K562 (cell line): Measurements from ENCODE around the gene PPARG. TPM values are rescaled to one million over a fixed set of nuclear protein-coding genes. Genes with fewer than 3 reads are reported as not detected.

Experiments used
- ATAC-seq: fragments of 200-7000 bp; cut with Tn5 transposase; 3 replicates; pipeline ENCODE4 v1.9.1; 2020; ENCODE audit warnings: moderate library complexity
- BruUV-seq: library from RNA; stranded (reverse); fragments of 400-500 nt; replicated peaks from 2 replicates; lab custom pipeline; 2021; lab: Mats Ljungman, UMichigan
- CTCF ChIA-PET: fragments of 300-600 bp; formaldehyde crosslinking; extraction: SDS; loops from one replicate; lab custom pipeline; 2021; ENCODE audit warnings: low intra/inter-chr PET ratio; lab: Yijun Ruan, JAX
- POLR2A ChIA-PET: fragments of 300-600, 350-650 bp; sonication (Branson Sonifier 250); formaldehyde crosslinking; extraction: SDS; loops from one replicate; lab custom pipeline; 2021; ENCODE audit warnings: antibody characterized with exemption, inconsistent platforms; lab: Yijun Ruan, JAX
- DNase-seq, 4 experiments: peaks; one replicate each; pipeline versions ENCODE4 v3.0.0 to v3.0.0-alpha.2; 2011 to 2018; ENCODE audit warnings: low spot score in 3 of 4, mixed read lengths in 3 of 4; ENCODE audit errors: extremely low read depth in 1 of 4
- FAIRE-seq: peaks from 2 replicates; lab custom pipeline; 2011; peaks lifted over from hg19 to GRCh38; lab: Jason Lieb, UNC
- H2AFZ ChIP-seq: 2 replicates; pipeline ENCODE4 v1.6.0; 2011; ENCODE audit warnings: low read depth, low read length, control low read depth, inconsistent platforms
- H3K27ac ChIP-seq: fragments of 200-600 bp; 3 replicates; pipeline ENCODE4 v1.8.0; 2011; ENCODE audit warnings: low read depth, mild to moderate bottlenecking, control low read depth, inconsistent platforms, low read length, moderate library complexity, mixed read lengths; ENCODE audit errors: extremely low read depth
- H3K27me3 ChIP-seq, 2 experiments: fragments of 300-600 bp in 1 of 2; 2 replicates in 1 of 2; 3 replicates in 1 of 2; pipeline versions ENCODE4 v1.6.0 to v1.8.0; 2011; ENCODE audit warnings: inconsistent platforms in 2 of 2, low read length in 2 of 2, mild to moderate bottlenecking in 1 of 2, mixed read lengths in 1 of 2, moderate library complexity in 1 of 2; ENCODE audit not compliant: control insufficient read depth in 2 of 2, insufficient read depth in 2 of 2
- H3K36me3 ChIP-seq: fragments of 300-600 bp; 3 replicates; pipeline ENCODE4 v1.8.0; 2011; ENCODE audit warnings: mild to moderate bottlenecking, low read length, inconsistent platforms; ENCODE audit not compliant: control insufficient read depth, insufficient read depth
- H3K4me1 ChIP-seq, 2 experiments: fragments of 200-600 bp in 1 of 2; replicated peaks in 1 of 2; 2 replicates in 1 of 2; 3 replicates in 1 of 2; pipeline versions ENCODE4 v1.5.1 to v1.8.0; 2011; ENCODE audit warnings: inconsistent platforms in 2 of 2, low read length in 2 of 2, mild to moderate bottlenecking in 1 of 2, mixed read lengths in 1 of 2, moderate library complexity in 1 of 2; ENCODE audit not compliant: control insufficient read depth in 2 of 2, insufficient read depth in 2 of 2
- H3K4me2 ChIP-seq: 2 replicates; pipeline ENCODE4 v1.6.1; 2011; ENCODE audit warnings: low read length, control low read depth, inconsistent platforms, mixed read lengths; ENCODE audit not compliant: insufficient read depth
- H3K4me3 ChIP-seq: fragments of 200-600 bp; sonication (generic), shearing (Covaris generic); 2 replicates; pipeline ENCODE4 v1.5.1; 2016; ENCODE audit warnings: control low read depth, inconsistent platforms
- H3K79me2 ChIP-seq: fragments of 200-600 bp; 3 replicates; pipeline ENCODE4 v1.8.0; 2011; ENCODE audit warnings: low read length, inconsistent platforms; ENCODE audit not compliant: control insufficient read depth, insufficient read depth
- H3K9ac ChIP-seq, 2 experiments: 2 replicates each; pipeline versions ENCODE4 v1.6.0 to v1.6.1; 2011; ENCODE audit warnings: low read depth in 2 of 2, low read length in 2 of 2, control low read depth in 1 of 2, inconsistent platforms in 1 of 2, mild to moderate bottlenecking in 1 of 2, mixed read lengths in 1 of 2; ENCODE audit not compliant: insufficient read depth in 1 of 2
- H3K9me1 ChIP-seq: one replicate; pipeline ENCODE4 v1.6.0; 2011; ENCODE audit warnings: inconsistent platforms, mild to moderate bottlenecking, low read length, moderate library complexity; ENCODE audit not compliant: control insufficient read depth, insufficient read depth
- H3K9me3 ChIP-seq: replicated peaks from 2 replicates; pipeline ENCODE4 v1.5.1; 2011; ENCODE audit warnings: low read depth, low read length, inconsistent platforms; ENCODE audit not compliant: control insufficient read depth, insufficient read depth
- H4K20me1 ChIP-seq: replicated peaks from 2 replicates; pipeline ENCODE4 v1.6.1; 2011; ENCODE audit warnings: low read length, inconsistent platforms, mixed read lengths; ENCODE audit not compliant: control insufficient read depth, insufficient read depth
- WGBS: fragments of 100-300 bp; shearing (Covaris generic); methylation state at CpG from one replicate; pipeline ENCODE4 v1.1.6; 2016; ENCODE audit warnings: low coverage, mixed read lengths; ENCODE audit not compliant: insufficient coverage; ENCODE audit errors: missing lambda C conversion rate; 5-methylcytosine and 5-hydroxymethylcytosine counted together
- in situ Hi-C: fragments of 300-500 bp; cut with MboI; formaldehyde crosslinking; loops from 4 replicates; pipeline ENCODE4 v1.15.0; 2018; ENCODE audit warnings: inconsistent platforms, mixed read lengths
- intact Hi-C: fragments of 100-400 bp; cut with micrococcal nuclease; formaldehyde crosslinking; loops from 2 replicates; pipeline ENCODE4 v1.14.2; 2022
- polyA plus RNA-seq, 8 experiments: library from polyadenylated mRNA; depleted of rRNA in 4 of 8; stranded (reverse) in 5 of 8; unstranded in 3 of 8; fragments of >200 nt; fragmentation: Nextera tagmentation in 2 of 8; fragmentation: Illumina TruSeq in 1 of 8; extraction: Ambion mirVana in 2 of 8; extraction: Trizol in 1 of 8; gene quantifications; 2 replicates each; pipeline versions ENCODE4 v1.2.1 to v1.2.3, GENCODE V29; 2011 to 2014; ENCODE audit warnings: inconsistent platforms in 1 of 8, missing spikeins in 1 of 8
- total RNA-seq, 7 experiments: library from RNA; depleted of rRNA in 6 of 7; stranded (reverse); fragments of >200 nt in 6 of 7; fragmentation: Illumina TruSeq in 2 of 7; extraction: Trizol in 2 of 7; gene quantifications; 2 replicates each; pipeline versions ENCODE4 v1.2.1 to v1.2.3, GENCODE V29; 2011 to 2021; ENCODE audit warnings: low replicate concordance in 1 of 7
- TF ChIP-seq, protein P1 (sequence below): fragments of 250-450 bp; sonication (Bioruptor Pico); IDR thresholded peaks from 2 replicates; pipeline ENCODE4 v1.4.0; 2020; ENCODE audit warnings: mild to moderate bottlenecking

The PPARG gene
- total and polyA plus RNA-seq, 9 of the 15 experiments (the other 6 are each of a cell fraction or from before 2014, with no cell fraction given), result not detected

DNA sequence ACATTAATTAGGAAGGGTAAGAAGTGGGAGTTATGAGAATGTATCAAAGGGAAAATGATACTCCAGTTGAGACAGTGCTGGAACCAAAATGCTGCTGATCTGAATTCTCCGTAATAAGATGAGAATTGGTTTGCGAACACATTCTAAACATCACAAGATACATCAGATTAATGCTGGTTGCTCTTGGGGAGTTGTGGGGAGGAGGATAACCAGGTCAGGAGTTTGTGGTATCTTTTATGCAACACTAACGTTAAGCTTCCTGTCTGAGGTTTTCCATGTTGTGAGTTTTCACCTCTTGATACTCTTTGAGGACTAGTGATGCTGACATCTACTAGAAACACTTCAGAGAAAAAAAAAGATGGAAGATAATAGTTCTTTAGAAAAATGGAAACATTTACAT lies 47.2 kb downstream of the PPARG start:
- DNase-seq (no peak), FAIRE-seq (no peak), ATAC-seq (no peak)
- ChIA-PET POLR2A (interaction anchor here (0.7 kb wide), 1 partner anchor 89 kb away, joined by 4 read pairs; no protein-coding TSS in a partner anchor), CTCF (no interaction called here)
- H4K20me1 ChIP-seq, result no peaks in the 10 kb centered on the region
- H3K79me2 ChIP-seq, result no peaks in the 10 kb centered on the region
- H3K27me3 ChIP-seq, result no peaks in the 10 kb centered on the region; a peak in 1 of 5 replicates
- in situ Hi-C loops, result no loop called here
- no peaks in the 10 kb centered on the region for H3K36me3 ChIP-seq
- H3K4me3 ChIP-seq, result no peak overlapping the region
- no peak overlapping the region for H3K9ac ChIP-seq
- no peaks in the 10 kb centered on the region for H3K9me1 ChIP-seq
- H3K27ac ChIP-seq, result no peak overlapping the region
- TF ChIP-seq, protein P1, sequence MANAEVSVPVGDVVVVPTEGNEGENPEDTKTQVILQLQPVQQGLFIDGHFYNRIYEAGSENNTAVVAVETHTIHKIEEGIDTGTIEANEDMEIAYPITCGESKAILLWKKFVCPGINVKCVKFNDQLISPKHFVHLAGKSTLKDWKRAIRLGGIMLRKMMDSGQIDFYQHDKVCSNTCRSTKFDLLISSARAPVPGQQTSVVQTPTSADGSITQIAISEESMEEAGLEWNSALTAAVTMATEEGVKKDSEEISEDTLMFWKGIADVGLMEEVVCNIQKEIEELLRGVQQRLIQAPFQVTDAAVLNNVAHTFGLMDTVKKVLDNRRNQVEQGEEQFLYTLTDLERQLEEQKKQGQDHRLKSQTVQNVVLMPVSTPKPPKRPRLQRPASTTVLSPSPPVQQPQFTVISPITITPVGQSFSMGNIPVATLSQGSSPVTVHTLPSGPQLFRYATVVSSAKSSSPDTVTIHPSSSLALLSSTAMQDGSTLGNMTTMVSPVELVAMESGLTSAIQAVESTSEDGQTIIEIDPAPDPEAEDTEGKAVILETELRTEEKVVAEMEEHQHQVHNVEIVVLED (CRISPR knock-in tag), result no peak
- H2AFZ ChIP-seq, result no peak overlapping the region
- H3K4me1 ChIP-seq, result no peaks in the 10 kb centered on the region
- no peaks in the 10 kb centered on the region for H3K9me3 ChIP-seq
- no peak overlapping the region for H3K4me2 ChIP-seq
- intact Hi-C loops, result no loop called here
- BruUV-seq, result no TSS peak
- WGBS, result 0% methylated on average over 3 of the region's 3 CpGs
